K562 (cell line): ENCODE data around the gene HMG20B. TPM values are rescaled to one million over a fixed set of nuclear protein-coding genes. Genes with fewer than 3 reads are reported as not detected.

ENCODE experiments used
- GABPA ChIP-seq: fragments of 200-800 bp; sonication (Bioruptor generic); conservative IDR thresholded peaks from 2 replicates; pipeline ENCODE4 v1.6.1; 2016; ENCODE audit warnings: low read depth, missing genetic modification characterization, missing compliant biosample characterization
- SMARCA4 ChIP-seq: fragments of 450-650 bp; IDR thresholded peaks from 2 replicates; pipeline ENCODE4 v1.6.1; 2016
- polyA plus RNA-seq, 8 experiments: library from polyadenylated mRNA; depleted of rRNA in 4 of 8; stranded (reverse) in 5 of 8; unstranded in 3 of 8; fragments of >200 nt; fragmentation: Nextera tagmentation in 2 of 8; fragmentation: Illumina TruSeq in 1 of 8; extraction: Ambion mirVana in 2 of 8; extraction: Trizol in 1 of 8; gene quantifications; 2 replicates each; pipeline versions ENCODE4 v1.2.1 to v1.2.3, GENCODE V29; 2011 to 2014; ENCODE audit warnings: inconsistent platforms in 1 of 8, missing spikeins in 1 of 8
- total RNA-seq, 7 experiments: library from RNA; depleted of rRNA in 6 of 7; stranded (reverse); fragments of >200 nt in 6 of 7; fragmentation: Illumina TruSeq in 2 of 7; extraction: Trizol in 2 of 7; gene quantifications; 2 replicates each; pipeline versions ENCODE4 v1.2.1 to v1.2.3, GENCODE V29; 2011 to 2021; ENCODE audit warnings: low replicate concordance in 1 of 7
- TF ChIP-seq, protein P1 (sequence below): fragments of 150-350 bp; IDR thresholded peaks from 2 replicates; pipeline ENCODE4 v1.6.1; 2014; ENCODE audit warnings: low read depth, mild to moderate bottlenecking, low read length, borderline replicate concordance
- TF ChIP-seq, protein P2 (sequence below): fragments of 450-650 bp; formaldehyde crosslinking; IDR thresholded peaks from 2 replicates; pipeline ENCODE4 v1.4.0; 2022; ENCODE audit warnings: mild to moderate bottlenecking, moderate library complexity
- TF ChIP-seq, protein P3 (sequence below): fragments of 450-650 bp; IDR thresholded peaks from 2 replicates; pipeline ENCODE4 v1.6.1; 2016; ENCODE audit warnings: mild to moderate bottlenecking, moderate library complexity
- TF ChIP-seq, protein P4 (sequence below): sonication (generic); formaldehyde crosslinking; IDR thresholded peaks from 2 replicates; pipeline ENCODE4 v1.4.0; 2020; ENCODE audit warnings: mild to moderate bottlenecking, missing genetic modification reagents

HMG20B gene
- total and polyA plus RNA-seq, 9 of the 15 experiments (the other 6 are each of a cell fraction or from before 2014, with no cell fraction given), result 0.35 to 172 (median 38.6) TPM

DNA sequence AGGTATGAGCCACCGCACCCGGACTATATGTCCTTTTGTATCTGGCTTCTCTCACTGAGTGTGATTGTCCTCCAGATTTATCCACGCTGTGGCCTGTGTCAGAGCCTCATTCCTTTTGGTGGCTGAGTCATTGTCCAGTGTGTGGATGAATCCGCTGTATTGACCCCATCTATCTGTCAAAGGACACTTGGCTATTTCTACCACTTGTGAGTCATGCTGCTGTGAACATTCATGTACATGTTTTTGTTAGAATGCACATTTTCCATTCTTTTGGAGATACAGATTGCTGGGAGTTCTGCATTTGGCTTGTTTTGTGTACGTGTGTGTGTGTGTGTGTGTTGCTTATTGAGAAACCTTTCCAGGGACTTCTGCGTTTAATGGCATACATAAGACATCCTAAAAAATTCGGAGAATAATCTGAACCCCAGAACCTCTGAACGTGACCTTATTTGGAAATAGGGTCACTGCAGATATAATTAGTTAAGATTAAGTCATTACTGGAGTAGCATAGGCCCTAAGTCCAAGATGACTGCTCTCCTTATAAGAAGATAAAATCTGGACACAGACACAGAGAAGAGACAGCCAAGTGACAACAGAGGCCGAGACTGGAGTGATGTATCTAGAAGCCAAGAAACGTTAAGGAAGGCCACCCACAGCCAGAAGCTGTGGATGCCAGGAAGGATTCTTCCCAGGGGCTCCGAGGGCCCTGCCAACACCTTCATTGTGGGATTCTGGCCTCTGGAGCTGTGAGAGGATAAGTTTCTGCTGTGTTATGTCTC is 7.6 kb downstream of the HMG20B start (continued):
- TF ChIP-seq, protein P1, sequence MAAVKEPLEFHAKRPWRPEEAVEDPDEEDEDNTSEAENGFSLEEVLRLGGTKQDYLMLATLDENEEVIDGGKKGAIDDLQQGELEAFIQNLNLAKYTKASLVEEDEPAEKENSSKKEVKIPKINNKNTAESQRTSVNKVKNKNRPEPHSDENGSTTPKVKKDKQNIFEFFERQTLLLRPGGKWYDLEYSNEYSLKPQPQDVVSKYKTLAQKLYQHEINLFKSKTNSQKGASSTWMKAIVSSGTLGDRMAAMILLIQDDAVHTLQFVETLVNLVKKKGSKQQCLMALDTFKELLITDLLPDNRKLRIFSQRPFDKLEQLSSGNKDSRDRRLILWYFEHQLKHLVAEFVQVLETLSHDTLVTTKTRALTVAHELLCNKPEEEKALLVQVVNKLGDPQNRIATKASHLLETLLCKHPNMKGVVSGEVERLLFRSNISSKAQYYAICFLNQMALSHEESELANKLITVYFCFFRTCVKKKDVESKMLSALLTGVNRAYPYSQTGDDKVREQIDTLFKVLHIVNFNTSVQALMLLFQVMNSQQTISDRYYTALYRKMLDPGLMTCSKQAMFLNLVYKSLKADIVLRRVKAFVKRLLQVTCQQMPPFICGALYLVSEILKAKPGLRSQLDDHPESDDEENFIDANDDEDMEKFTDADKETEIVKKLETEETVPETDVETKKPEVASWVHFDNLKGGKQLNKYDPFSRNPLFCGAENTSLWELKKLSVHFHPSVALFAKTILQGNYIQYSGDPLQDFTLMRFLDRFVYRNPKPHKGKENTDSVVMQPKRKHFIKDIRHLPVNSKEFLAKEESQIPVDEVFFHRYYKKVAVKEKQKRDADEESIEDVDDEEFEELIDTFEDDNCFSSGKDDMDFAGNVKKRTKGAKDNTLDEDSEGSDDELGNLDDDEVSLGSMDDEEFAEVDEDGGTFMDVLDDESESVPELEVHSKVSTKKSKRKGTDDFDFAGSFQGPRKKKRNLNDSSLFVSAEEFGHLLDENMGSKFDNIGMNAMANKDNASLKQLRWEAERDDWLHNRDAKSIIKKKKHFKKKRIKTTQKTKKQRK, result no peak
- peak; percentile 84 for TF ChIP-seq SMARCA4
- TF ChIP-seq, protein P2, sequence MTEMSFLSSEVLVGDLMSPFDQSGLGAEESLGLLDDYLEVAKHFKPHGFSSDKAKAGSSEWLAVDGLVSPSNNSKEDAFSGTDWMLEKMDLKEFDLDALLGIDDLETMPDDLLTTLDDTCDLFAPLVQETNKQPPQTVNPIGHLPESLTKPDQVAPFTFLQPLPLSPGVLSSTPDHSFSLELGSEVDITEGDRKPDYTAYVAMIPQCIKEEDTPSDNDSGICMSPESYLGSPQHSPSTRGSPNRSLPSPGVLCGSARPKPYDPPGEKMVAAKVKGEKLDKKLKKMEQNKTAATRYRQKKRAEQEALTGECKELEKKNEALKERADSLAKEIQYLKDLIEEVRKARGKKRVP, result no peak
- peak; percentile 34; the same call in 1 of the 2 replicates for TF ChIP-seq GABPA (tag)
- TF ChIP-seq, protein P3, sequence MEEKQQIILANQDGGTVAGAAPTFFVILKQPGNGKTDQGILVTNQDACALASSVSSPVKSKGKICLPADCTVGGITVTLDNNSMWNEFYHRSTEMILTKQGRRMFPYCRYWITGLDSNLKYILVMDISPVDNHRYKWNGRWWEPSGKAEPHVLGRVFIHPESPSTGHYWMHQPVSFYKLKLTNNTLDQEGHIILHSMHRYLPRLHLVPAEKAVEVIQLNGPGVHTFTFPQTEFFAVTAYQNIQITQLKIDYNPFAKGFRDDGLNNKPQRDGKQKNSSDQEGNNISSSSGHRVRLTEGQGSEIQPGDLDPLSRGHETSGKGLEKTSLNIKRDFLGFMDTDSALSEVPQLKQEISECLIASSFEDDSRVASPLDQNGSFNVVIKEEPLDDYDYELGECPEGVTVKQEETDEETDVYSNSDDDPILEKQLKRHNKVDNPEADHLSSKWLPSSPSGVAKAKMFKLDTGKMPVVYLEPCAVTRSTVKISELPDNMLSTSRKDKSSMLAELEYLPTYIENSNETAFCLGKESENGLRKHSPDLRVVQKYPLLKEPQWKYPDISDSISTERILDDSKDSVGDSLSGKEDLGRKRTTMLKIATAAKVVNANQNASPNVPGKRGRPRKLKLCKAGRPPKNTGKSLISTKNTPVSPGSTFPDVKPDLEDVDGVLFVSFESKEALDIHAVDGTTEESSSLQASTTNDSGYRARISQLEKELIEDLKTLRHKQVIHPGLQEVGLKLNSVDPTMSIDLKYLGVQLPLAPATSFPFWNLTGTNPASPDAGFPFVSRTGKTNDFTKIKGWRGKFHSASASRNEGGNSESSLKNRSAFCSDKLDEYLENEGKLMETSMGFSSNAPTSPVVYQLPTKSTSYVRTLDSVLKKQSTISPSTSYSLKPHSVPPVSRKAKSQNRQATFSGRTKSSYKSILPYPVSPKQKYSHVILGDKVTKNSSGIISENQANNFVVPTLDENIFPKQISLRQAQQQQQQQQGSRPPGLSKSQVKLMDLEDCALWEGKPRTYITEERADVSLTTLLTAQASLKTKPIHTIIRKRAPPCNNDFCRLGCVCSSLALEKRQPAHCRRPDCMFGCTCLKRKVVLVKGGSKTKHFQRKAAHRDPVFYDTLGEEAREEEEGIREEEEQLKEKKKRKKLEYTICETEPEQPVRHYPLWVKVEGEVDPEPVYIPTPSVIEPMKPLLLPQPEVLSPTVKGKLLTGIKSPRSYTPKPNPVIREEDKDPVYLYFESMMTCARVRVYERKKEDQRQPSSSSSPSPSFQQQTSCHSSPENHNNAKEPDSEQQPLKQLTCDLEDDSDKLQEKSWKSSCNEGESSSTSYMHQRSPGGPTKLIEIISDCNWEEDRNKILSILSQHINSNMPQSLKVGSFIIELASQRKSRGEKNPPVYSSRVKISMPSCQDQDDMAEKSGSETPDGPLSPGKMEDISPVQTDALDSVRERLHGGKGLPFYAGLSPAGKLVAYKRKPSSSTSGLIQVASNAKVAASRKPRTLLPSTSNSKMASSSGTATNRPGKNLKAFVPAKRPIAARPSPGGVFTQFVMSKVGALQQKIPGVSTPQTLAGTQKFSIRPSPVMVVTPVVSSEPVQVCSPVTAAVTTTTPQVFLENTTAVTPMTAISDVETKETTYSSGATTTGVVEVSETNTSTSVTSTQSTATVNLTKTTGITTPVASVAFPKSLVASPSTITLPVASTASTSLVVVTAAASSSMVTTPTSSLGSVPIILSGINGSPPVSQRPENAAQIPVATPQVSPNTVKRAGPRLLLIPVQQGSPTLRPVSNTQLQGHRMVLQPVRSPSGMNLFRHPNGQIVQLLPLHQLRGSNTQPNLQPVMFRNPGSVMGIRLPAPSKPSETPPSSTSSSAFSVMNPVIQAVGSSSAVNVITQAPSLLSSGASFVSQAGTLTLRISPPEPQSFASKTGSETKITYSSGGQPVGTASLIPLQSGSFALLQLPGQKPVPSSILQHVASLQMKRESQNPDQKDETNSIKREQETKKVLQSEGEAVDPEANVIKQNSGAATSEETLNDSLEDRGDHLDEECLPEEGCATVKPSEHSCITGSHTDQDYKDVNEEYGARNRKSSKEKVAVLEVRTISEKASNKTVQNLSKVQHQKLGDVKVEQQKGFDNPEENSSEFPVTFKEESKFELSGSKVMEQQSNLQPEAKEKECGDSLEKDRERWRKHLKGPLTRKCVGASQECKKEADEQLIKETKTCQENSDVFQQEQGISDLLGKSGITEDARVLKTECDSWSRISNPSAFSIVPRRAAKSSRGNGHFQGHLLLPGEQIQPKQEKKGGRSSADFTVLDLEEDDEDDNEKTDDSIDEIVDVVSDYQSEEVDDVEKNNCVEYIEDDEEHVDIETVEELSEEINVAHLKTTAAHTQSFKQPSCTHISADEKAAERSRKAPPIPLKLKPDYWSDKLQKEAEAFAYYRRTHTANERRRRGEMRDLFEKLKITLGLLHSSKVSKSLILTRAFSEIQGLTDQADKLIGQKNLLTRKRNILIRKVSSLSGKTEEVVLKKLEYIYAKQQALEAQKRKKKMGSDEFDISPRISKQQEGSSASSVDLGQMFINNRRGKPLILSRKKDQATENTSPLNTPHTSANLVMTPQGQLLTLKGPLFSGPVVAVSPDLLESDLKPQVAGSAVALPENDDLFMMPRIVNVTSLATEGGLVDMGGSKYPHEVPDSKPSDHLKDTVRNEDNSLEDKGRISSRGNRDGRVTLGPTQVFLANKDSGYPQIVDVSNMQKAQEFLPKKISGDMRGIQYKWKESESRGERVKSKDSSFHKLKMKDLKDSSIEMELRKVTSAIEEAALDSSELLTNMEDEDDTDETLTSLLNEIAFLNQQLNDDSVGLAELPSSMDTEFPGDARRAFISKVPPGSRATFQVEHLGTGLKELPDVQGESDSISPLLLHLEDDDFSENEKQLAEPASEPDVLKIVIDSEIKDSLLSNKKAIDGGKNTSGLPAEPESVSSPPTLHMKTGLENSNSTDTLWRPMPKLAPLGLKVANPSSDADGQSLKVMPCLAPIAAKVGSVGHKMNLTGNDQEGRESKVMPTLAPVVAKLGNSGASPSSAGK, result no peak
- TF ChIP-seq, protein P4, sequence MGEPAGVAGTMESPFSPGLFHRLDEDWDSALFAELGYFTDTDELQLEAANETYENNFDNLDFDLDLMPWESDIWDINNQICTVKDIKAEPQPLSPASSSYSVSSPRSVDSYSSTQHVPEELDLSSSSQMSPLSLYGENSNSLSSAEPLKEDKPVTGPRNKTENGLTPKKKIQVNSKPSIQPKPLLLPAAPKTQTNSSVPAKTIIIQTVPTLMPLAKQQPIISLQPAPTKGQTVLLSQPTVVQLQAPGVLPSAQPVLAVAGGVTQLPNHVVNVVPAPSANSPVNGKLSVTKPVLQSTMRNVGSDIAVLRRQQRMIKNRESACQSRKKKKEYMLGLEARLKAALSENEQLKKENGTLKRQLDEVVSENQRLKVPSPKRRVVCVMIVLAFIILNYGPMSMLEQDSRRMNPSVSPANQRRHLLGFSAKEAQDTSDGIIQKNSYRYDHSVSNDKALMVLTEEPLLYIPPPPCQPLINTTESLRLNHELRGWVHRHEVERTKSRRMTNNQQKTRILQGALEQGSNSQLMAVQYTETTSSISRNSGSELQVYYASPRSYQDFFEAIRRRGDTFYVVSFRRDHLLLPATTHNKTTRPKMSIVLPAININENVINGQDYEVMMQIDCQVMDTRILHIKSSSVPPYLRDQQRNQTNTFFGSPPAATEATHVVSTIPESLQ (CRISPR knock-in tag), result no peak
